K562 (cell line): ENCODE data around the gene EPHA4. TPM values are rescaled to one million over a fixed set of nuclear protein-coding genes. Genes with fewer than 3 reads are reported as not detected.

Experiments used
- ATF3 ChIP-seq, 2 experiments: fragments of 450-650 bp in 1 of 2; sonication (generic) in 1 of 2; formaldehyde crosslinking in 1 of 2; IDR thresholded peaks in 1 of 2; conservative IDR thresholded peaks in 1 of 2; 2 replicates each; pipeline versions ENCODE4 v1.6.1 to v1.8.1; 2016 to 2023; ENCODE audit warnings: mild to moderate bottlenecking in 2 of 2, moderate library complexity in 2 of 2, inconsistent platforms in 1 of 2, missing genetic modification reagents in 1 of 2
- CREB1 ChIP-seq, 2 experiments: sonication (generic) in 1 of 2; formaldehyde crosslinking in 1 of 2; IDR thresholded peaks; 2 replicates each; pipeline versions ENCODE4 v1.6.1 to v1.8.0; 2012 to 2022; ENCODE audit warnings: inconsistent platforms in 1 of 2, mild to moderate bottlenecking in 1 of 2, missing genetic modification reagents in 1 of 2, moderate library complexity in 1 of 2
- HIVEP1 ChIP-seq: fragments of 250-450 bp; sonication (Bioruptor Pico); IDR thresholded peaks from 2 replicates; pipeline ENCODE4 v1.4.0; 2020; ENCODE audit warnings: mild to moderate bottlenecking
- HMGXB4 ChIP-seq: sonication (generic); formaldehyde crosslinking; IDR thresholded peaks from 2 replicates; pipeline ENCODE4 v1.8.1; 2023; ENCODE audit warnings: mild to moderate bottlenecking, missing genetic modification reagents
- POLR2A ChIP-seq: fragments of 450-650 bp; conservative IDR thresholded peaks from 2 replicates; pipeline ENCODE4 v1.6.1; 2016
- PPARD ChIP-seq: fragments of 250-450 bp; sonication (Bioruptor Pico); IDR thresholded peaks from 2 replicates; pipeline ENCODE4 v1.8.0; 2022; ENCODE audit warnings: inconsistent platforms, mild to moderate bottlenecking, moderate library complexity
- TCF3 ChIP-seq: sonication (generic); formaldehyde crosslinking; IDR thresholded peaks from 2 replicates; pipeline ENCODE4 v1.4.0; 2020; ENCODE audit warnings: mild to moderate bottlenecking, missing genetic modification reagents
- polyA plus RNA-seq, 8 experiments: library from polyadenylated mRNA; depleted of rRNA in 4 of 8; stranded (reverse) in 5 of 8; unstranded in 3 of 8; fragments of >200 nt; fragmentation: Nextera tagmentation in 2 of 8; fragmentation: Illumina TruSeq in 1 of 8; extraction: Ambion mirVana in 2 of 8; extraction: Trizol in 1 of 8; gene quantifications; 2 replicates each; pipeline versions ENCODE4 v1.2.1 to v1.2.3, GENCODE V29; 2011 to 2014; ENCODE audit warnings: inconsistent platforms in 1 of 8, missing spikeins in 1 of 8
- total RNA-seq, 7 experiments: library from RNA; depleted of rRNA in 6 of 7; stranded (reverse); fragments of >200 nt in 6 of 7; fragmentation: Illumina TruSeq in 2 of 7; extraction: Trizol in 2 of 7; gene quantifications; 2 replicates each; pipeline versions ENCODE4 v1.2.1 to v1.2.3, GENCODE V29; 2011 to 2021; ENCODE audit warnings: low replicate concordance in 1 of 7

Gene EPHA4
- total and polyA plus RNA-seq, 9 of the 15 experiments (the other 6 are each of a cell fraction or from before 2014, with no cell fraction given), result 0.07 to 0.09 (median 0.07) TPM; not detected in 6

- TF ChIP-seq ATF3 (IDR thresholded peaks at IDR 0.05) (no peak), ATF3 (CRISPR knock-in tag; conservative IDR thresholded peaks at IDR 0.05) (no peak), TCF3 (CRISPR knock-in tag) (no peak), CREB1 (IDR thresholded peaks at IDR 0.05) (no peak), CREB1 (CRISPR knock-in tag; IDR thresholded peaks at IDR 0.05) (no peak), HMGXB4 (CRISPR knock-in tag) (no peak), HIVEP1 (no peak), POLR2A (no peak), PPARD (CRISPR knock-in tag) (no peak)
- TF ChIP-seq, all 486 proteins: peak for 0
These were observed 201.8 kb downstream of the EPHA4 start (continued) for GRCh38 chr2:221370076-221370856.
